NB4 (cell line): Measurements from ENCODE around the gene ATP8B2.
A peak's percentile ranks its signal among the peaks of the same experiment; 100 is the strongest.

ENCODE experiments used
- MYC ChIP-seq: IDR thresholded peaks from 2 replicates; pipeline ENCODE4 v1.6.1; 2011; ENCODE audit warnings: low read depth, low read length
- TF ChIP-seq, protein P1 (sequence below): IDR thresholded peaks from one replicate; pipeline ENCODE4 v1.5.1; 2012; ENCODE audit warnings: low read depth, low read length

DNA sequence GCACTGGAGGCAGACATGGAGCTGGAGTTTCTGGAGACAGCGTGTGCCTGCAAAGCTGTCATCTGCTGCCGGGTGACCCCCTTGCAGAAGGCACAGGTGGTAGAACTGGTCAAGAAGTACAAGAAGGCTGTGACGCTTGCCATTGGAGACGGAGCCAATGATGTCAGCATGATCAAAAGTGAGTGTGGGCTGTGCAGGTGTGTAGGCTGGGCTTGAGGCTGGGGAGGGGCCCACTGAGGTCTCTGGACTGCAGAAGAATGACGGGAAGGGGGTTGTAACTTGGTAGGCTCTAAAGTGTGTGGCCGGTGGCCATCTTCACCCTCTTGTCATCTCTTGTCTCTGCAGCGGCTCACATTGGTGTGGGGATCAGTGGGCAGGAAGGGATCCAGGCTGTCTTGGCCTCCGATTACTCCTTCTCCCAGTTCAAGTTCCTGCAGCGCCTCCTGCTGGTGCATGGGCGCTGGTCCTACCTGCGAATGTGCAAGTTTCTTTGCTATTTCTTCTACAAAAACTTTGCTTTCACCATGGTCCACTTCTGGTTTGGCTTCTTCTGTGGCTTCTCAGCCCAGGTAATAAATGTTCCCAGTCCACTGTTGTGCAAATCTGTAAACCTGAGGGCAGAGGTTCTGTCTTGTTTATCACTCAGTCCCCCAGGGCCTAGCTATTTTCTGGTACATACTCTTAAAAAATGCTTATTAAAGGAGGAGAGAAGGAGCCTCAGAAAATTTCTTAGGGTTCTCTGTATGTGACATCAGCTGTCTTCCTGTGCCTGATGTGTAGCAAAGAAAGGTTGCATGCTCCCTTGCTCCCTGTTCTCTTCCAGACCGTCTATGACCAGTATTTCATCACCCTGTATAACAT is 19.9 kb downstream of the ATP8B2 start:
- TF ChIP-seq, protein P1, sequence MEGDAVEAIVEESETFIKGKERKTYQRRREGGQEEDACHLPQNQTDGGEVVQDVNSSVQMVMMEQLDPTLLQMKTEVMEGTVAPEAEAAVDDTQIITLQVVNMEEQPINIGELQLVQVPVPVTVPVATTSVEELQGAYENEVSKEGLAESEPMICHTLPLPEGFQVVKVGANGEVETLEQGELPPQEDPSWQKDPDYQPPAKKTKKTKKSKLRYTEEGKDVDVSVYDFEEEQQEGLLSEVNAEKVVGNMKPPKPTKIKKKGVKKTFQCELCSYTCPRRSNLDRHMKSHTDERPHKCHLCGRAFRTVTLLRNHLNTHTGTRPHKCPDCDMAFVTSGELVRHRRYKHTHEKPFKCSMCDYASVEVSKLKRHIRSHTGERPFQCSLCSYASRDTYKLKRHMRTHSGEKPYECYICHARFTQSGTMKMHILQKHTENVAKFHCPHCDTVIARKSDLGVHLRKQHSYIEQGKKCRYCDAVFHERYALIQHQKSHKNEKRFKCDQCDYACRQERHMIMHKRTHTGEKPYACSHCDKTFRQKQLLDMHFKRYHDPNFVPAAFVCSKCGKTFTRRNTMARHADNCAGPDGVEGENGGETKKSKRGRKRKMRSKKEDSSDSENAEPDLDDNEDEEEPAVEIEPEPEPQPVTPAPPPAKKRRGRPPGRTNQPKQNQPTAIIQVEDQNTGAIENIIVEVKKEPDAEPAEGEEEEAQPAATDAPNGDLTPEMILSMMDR: peak; percentile 77
- TF ChIP-seq MYC: no peak
